ENCODE data around the gene RPL39.
"Not testable (repeated sequence)": the region's sequence is repeated elsewhere in the genome, so short reads cannot be mapped to it uniquely, and the experiment has no call there.

The RPL39 gene

DNA sequence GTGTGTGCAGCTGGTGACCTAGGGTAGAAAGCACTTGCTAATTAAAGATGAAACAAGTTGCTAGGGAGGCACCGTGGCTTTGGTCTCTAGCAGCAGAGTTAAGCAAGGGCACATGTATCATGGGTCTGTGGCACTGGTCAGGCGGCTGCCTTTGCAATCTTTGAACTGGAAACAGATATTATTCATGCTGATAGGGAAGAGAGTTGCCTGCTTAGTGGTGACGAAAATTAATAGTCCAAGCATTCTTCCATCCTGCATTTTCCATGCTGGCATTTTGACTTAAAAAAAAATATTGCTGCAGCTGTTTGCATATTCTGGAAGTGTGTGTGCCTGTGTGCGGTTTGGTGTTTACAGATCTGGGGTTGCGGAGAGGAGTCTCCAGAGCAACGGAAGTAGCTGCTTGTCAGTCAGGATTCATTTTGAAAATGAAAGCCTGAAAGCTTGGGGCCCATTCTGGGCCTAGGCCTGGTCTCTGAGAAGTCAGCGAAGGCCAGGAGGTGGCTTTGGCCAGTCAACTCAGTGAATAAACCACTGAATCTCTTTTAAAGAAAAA is 35.4 kb downstream of the RPL39 start:
- no peak overlapping the region for H2AFZ ChIP-seq (ENCODE audit: low read depth, low read length)
- H3K36me3 ChIP-seq (replicated peaks; ENCODE audit: low read depth, low read length) = no peaks in the 10 kb centered on the region
- no peaks in the 10 kb centered on the region for H3K9me3 ChIP-seq (ENCODE audit: insufficient read depth, low read length)
- peak overlapping the region; percentile 87 for H3K4me2 ChIP-seq (ENCODE audit: low read length)
- peaks cover 61% of the 10 kb centered on the region for H3K4me1 ChIP-seq (ENCODE audit: low read length)
- TF ChIP-seq, protein P1, sequence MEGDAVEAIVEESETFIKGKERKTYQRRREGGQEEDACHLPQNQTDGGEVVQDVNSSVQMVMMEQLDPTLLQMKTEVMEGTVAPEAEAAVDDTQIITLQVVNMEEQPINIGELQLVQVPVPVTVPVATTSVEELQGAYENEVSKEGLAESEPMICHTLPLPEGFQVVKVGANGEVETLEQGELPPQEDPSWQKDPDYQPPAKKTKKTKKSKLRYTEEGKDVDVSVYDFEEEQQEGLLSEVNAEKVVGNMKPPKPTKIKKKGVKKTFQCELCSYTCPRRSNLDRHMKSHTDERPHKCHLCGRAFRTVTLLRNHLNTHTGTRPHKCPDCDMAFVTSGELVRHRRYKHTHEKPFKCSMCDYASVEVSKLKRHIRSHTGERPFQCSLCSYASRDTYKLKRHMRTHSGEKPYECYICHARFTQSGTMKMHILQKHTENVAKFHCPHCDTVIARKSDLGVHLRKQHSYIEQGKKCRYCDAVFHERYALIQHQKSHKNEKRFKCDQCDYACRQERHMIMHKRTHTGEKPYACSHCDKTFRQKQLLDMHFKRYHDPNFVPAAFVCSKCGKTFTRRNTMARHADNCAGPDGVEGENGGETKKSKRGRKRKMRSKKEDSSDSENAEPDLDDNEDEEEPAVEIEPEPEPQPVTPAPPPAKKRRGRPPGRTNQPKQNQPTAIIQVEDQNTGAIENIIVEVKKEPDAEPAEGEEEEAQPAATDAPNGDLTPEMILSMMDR (IDR thresholded peaks at IDR 0.05; ENCODE audit: low read depth, low read length) = no peak
- no peak for TF ChIP-seq EZH2phosphoT487 (IDR thresholded peaks at IDR 0.05; ENCODE audit: low read depth)
- no peaks in the 10 kb centered on the region for H4K20me1 ChIP-seq (ENCODE audit: insufficient read depth, low read length)
- peak overlapping the region; percentile 100 for H3K27ac ChIP-seq (ENCODE audit: low read length)
- no peaks in the 10 kb centered on the region for H3K27me3 ChIP-seq (ENCODE audit: low read depth, low read length)
- peak overlapping the region; percentile 69 for H3K9ac ChIP-seq (ENCODE audit: low read length)
- H3K79me2 ChIP-seq (ENCODE audit: low read length) = no peaks in the 10 kb centered on the region
- peak overlapping the region; percentile 59 for H3K4me3 ChIP-seq (ENCODE audit: low read length)

DNA sequence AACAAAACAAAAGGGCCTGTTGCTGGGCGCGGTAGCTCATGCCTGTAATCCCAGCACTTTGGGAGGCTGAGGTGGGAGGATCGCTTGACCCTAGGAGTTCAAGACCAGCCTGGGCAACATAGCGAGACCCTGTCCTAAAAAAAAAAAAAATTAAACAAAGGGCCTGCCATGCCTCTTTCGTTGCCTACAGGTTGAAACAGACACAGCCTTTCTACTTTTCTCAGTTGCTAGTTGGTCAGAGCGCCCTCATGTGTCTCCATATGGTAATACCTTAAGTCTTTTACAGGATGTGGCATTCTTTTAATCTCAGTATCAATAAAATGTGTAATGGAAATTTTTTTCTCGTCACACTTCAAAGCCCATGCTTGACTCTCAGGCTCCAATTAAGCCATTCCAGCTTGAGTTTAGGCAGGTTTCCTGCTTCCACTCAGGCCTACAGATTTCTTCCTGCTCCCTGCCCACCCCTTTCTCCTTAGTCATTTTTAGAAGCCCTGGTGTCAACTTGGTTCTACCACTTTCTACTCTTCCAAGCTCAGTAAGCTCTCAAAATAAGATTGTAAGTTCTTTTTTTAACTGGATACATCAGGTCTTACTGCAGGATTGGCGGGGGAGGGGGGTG is 37.7 kb downstream of the RPL39 start:
- H3K36me3 ChIP-seq (replicated peaks; ENCODE audit: low read depth, low read length) = no peaks in the 10 kb centered on the region
- no peak overlapping the region for H3K4me3 ChIP-seq (ENCODE audit: low read length)
- peaks cover 43% of the 10 kb centered on the region for H3K4me1 ChIP-seq (ENCODE audit: low read length)
- H3K9ac ChIP-seq (ENCODE audit: low read length) = peak overlapping the region; percentile 25; the same call in 1 of the 2 replicates
- no peaks in the 10 kb centered on the region for H3K9me3 ChIP-seq (ENCODE audit: insufficient read depth, low read length)
- H3K27ac ChIP-seq (ENCODE audit: low read length) = peak overlapping the region; percentile 100
- no peaks in the 10 kb centered on the region for H4K20me1 ChIP-seq (ENCODE audit: insufficient read depth, low read length)
- no peaks in the 10 kb centered on the region for H3K27me3 ChIP-seq (ENCODE audit: low read depth, low read length)
- H3K4me2 ChIP-seq (ENCODE audit: low read length) = peak overlapping the region; percentile 99
- TF ChIP-seq EZH2phosphoT487 (IDR thresholded peaks at IDR 0.05; ENCODE audit: low read depth) = no peak
- TF ChIP-seq, protein P1 (IDR thresholded peaks at IDR 0.05; ENCODE audit: low read depth, low read length) = peak; percentile 66
- no peaks in the 10 kb centered on the region for H3K79me2 ChIP-seq (ENCODE audit: low read length)
- no peak overlapping the region; the same call in 1 of the 2 replicates for H2AFZ ChIP-seq (ENCODE audit: low read depth, low read length)

DNA sequence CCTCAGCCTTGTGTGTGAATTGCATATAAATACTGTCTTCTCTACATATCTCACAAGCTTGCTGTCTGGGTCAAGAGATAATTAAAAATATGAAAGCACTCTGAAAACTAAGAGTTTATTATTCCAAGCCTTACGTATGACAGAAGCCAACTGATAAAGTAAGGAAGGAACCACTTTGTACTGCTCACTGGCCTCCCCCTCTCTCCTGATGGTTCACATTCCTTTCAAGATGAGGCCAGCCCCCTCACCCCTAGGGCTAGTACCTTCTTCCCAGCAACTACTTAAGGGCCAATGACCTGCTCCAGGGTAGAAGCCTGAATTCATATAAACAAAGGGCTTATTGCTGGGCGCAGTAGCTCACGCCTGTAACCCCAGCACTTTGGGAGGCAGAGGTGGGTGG is 38.4 kb downstream of the RPL39 start:
- Histone ChIP-seq H3K27me3 (ENCODE audit: low read depth, low read length) (no peaks in the 10 kb centered on the region), H2AFZ (ENCODE audit: low read depth, low read length) (no peak overlapping the region), H3K36me3 (replicated peaks; ENCODE audit: low read depth, low read length) (no peaks in the 10 kb centered on the region), H3K4me3 (ENCODE audit: low read length) (no peak overlapping the region), H3K4me2 (ENCODE audit: low read length) (no peak overlapping the region), H3K79me2 (ENCODE audit: low read length) (no peaks in the 10 kb centered on the region), H3K27ac (ENCODE audit: low read length) (no peak overlapping the region), H3K9me3 (ENCODE audit: insufficient read depth, low read length) (no peaks in the 10 kb centered on the region), H4K20me1 (ENCODE audit: insufficient read depth, low read length) (no peaks in the 10 kb centered on the region), H3K9ac (ENCODE audit: low read length) (no peak overlapping the region), H3K4me1 (ENCODE audit: low read length) (peaks cover 43% of the 10 kb centered on the region)
- TF ChIP-seq, protein P1 (IDR thresholded peaks at IDR 0.05; ENCODE audit: low read depth, low read length) = no peak
- TF ChIP-seq EZH2phosphoT487 (IDR thresholded peaks at IDR 0.05; ENCODE audit: low read depth) = no peak

DNA sequence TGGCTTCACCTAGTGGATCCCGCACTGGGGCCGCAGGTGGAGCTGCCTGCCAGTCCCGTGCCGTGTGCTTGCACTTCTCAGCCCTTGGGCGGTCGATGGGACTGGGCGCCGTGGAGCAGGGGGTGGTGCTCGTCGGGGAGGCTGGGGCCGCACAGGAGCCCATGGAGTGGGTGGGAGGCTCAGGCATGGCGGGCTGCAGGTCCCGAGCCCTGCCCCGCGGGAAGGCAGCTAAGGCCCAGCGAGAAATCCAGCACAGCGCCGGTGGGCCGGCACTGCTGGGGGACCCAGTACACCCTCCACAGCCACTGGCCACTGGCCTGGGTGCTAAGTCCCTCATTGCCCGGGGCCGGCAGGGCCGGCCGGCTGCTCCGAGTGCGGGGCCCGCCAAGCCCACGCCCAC is 40.7 kb downstream of the RPL39 start:
- H3K4me1 ChIP-seq (ENCODE audit: low read length) = peaks cover 21% of the 10 kb centered on the region
- not testable (repeated sequence) for H3K79me2 ChIP-seq (ENCODE audit: low read length); H3K27me3 ChIP-seq (ENCODE audit: low read depth, low read length); H3K9me3 ChIP-seq (ENCODE audit: insufficient read depth, low read length); H2AFZ ChIP-seq (ENCODE audit: low read depth, low read length); H3K36me3 ChIP-seq (replicated peaks; ENCODE audit: low read depth, low read length); H3K27ac ChIP-seq (ENCODE audit: low read length); H4K20me1 ChIP-seq (ENCODE audit: insufficient read depth, low read length); H3K9ac ChIP-seq (ENCODE audit: low read length); H3K4me3 ChIP-seq (ENCODE audit: low read length); H3K4me2 ChIP-seq (ENCODE audit: low read length)

DNA sequence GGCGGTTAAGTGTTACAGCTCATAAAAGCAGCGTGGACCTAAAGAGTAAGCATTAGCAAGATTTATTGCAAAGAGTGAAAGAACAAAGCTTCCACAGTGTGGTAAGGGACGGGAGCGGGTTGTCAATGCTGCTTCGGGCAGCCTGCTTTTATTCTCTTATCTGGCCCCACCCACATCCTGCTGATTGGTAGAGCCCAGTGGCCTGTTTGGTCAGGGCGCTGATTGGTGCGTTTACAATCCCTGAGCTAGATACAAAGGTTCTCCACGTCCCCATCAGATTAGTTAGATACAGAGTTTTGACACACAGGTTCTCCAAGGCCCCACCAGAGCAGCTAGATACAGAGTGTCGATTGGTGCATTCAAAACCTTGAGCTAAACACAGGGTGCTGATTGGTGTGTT is 41.3 kb downstream of the RPL39 start:
- not testable (repeated sequence) for H3K79me2 ChIP-seq (ENCODE audit: low read length); H2AFZ ChIP-seq (ENCODE audit: low read depth, low read length); H3K9me3 ChIP-seq (ENCODE audit: insufficient read depth, low read length); H3K27ac ChIP-seq (ENCODE audit: low read length); H3K4me2 ChIP-seq (ENCODE audit: low read length); H4K20me1 ChIP-seq (ENCODE audit: insufficient read depth, low read length); H3K36me3 ChIP-seq (replicated peaks; ENCODE audit: low read depth, low read length); H3K9ac ChIP-seq (ENCODE audit: low read length); H3K4me3 ChIP-seq (ENCODE audit: low read length); H3K27me3 ChIP-seq (ENCODE audit: low read depth, low read length)
- peaks cover 17% of the 10 kb centered on the region for H3K4me1 ChIP-seq (ENCODE audit: low read length)

All from OCI-LY3 (cell line).